Testis (tissue), 3 donors: ENCODE measurements around the gene MGAT4C. TPM values are rescaled to one million over a fixed set of nuclear protein-coding genes. Genes with fewer than 3 reads are reported as not detected.

ENCODE experiments used
- DNase-seq: peaks from one replicate; pipeline ENCODE4 v3.0.0-alpha.2; 2019
- H3K27ac ChIP-seq, 2 donors: fragments of 200-600 bp; sonication (generic); one replicate each; pipeline ENCODE4 v1.5.1; 2019
- H3K27me3 ChIP-seq: fragments of 200-600 bp; sonication (generic); one replicate; pipeline ENCODE4 v1.5.1; 2019
- H3K36me3 ChIP-seq: fragments of 200-600 bp; sonication (generic); one replicate; pipeline ENCODE4 v1.5.1; 2017; ENCODE audit warnings: low read depth; ENCODE audit errors: missing control alignments
- H3K4me1 ChIP-seq: fragments of 200-600 bp; sonication (generic); one replicate; pipeline ENCODE4 v1.5.1; 2019
- H3K4me3 ChIP-seq, 2 donors: fragments of 200-600 bp; sonication (generic); one replicate each; pipeline ENCODE4 v1.5.1; 2017 to 2019
- H3K9me3 ChIP-seq: fragments of 200-600 bp; sonication (generic); one replicate; pipeline ENCODE4 v1.5.1; 2017
- CTCF ChIP-seq, 3 experiments: fragments of 450-650 bp in 2 of 3; fragments of 200-600 bp in 1 of 3; sonication (generic) in 1 of 3; IDR thresholded peaks; one replicate each; pipeline ENCODE4 v1.5.1; 2016 to 2019; ENCODE audit warnings: antibody characterized with exemption in 3 of 3, mild to moderate bottlenecking in 2 of 3, moderate library complexity in 1 of 3
- POLR2A ChIP-seq: fragments of 450-650 bp; IDR thresholded peaks from one replicate; pipeline ENCODE4 v1.6.1; 2017; ENCODE audit warnings: antibody characterized with exemption, mild to moderate bottlenecking, moderate library complexity
- WGBS, 2 donors: methylation state at CpG; one replicate each; pipeline ENCODE4 v1.1.5; 2018; 5-methylcytosine and 5-hydroxymethylcytosine counted together
- intact Hi-C: fragments of 100-400 bp; cut with DNase I; formaldehyde crosslinking; loops from one replicate; pipeline ENCODE4 v1.15.1; 2023; ENCODE audit warnings: low total_unique reads
- polyA plus RNA-seq: library from polyadenylated mRNA; stranded (reverse); fragments of 350-450 nt; fragmentation: Illumina TruSeq; extraction: RNeasy Lipid Tissue Mini Kit (QIAGEN cat#74804); gene quantifications from one replicate; pipeline ENCODE4 v1.2.3, GENCODE V29; 2014; ENCODE audit warnings: low read depth, low replicate concordance; ENCODE audit not compliant: insufficient read depth
- total RNA-seq, 2 donors: library from RNA; depleted of rRNA; stranded (reverse); fragments of >200 nt; gene quantifications; one replicate each; pipeline ENCODE4 v1.2.3, GENCODE V29; 2016

MGAT4C gene
- total and polyA plus RNA-seq, 3 donors from 2014 or later, result 5.5 to 11.3 (median 7.4) TPM

GRCh38 chr12:86261578-86261977 is 5.4 kb upstream of the MGAT4C start:
- H3K9me3 ChIP-seq, result no peaks in the 10 kb centered on the region
- H3K27ac ChIP-seq, result no peak overlapping the region
- no peaks in the 10 kb centered on the region for H3K36me3 ChIP-seq
- no peaks in the 10 kb centered on the region for H3K27me3 ChIP-seq
- DNase-seq, result no peak
- intact Hi-C loops, result no loop called here
- H3K4me1 ChIP-seq, result no peaks in the 10 kb centered on the region
- H3K4me3 ChIP-seq, result no peak overlapping the region
- 94 to 100% methylated on average over 2 of the region's 2 CpGs for WGBS, 2 donors
- TF ChIP-seq POLR2A (no peak), CTCF (IDR thresholded peaks at IDR 0.05) (no peak)

- Histone ChIP-seq H3K27ac (no peak overlapping the region), H3K9me3 (no peaks in the 10 kb centered on the region), H3K27me3 (no peaks in the 10 kb centered on the region), H3K4me3 (no peak overlapping the region), H3K36me3 (no peaks in the 10 kb centered on the region), H3K4me1 (no peaks in the 10 kb centered on the region)
- intact Hi-C loops, result no loop called here
- 77 to 87% methylated on average over 1 of the region's 1 CpG for WGBS, 2 donors
- TF ChIP-seq CTCF (IDR thresholded peaks at IDR 0.05), result no peak
- no peak for TF ChIP-seq POLR2A
- DNase-seq, result no peak
Measured at GRCh38 chr12:86261142-86261541, 5.0 kb upstream of the MGAT4C start.

GRCh38 chr12:86260183-86260582 is 4.0 kb upstream of the MGAT4C start:
- H3K27ac ChIP-seq, result no peak overlapping the region
- no peaks in the 10 kb centered on the region for H3K9me3 ChIP-seq
- no peak overlapping the region for H3K4me3 ChIP-seq
- H3K27me3 ChIP-seq, result no peaks in the 10 kb centered on the region
- H3K4me1 ChIP-seq, result no peaks in the 10 kb centered on the region
- TF ChIP-seq POLR2A (no peak), CTCF (IDR thresholded peaks at IDR 0.05) (no peak)
- intact Hi-C loops, result no loop called here
- DNase-seq, result no peak
- 51 to 68% methylated on average over 2 of the region's 2 CpGs for WGBS, 2 donors
- no peaks in the 10 kb centered on the region for H3K36me3 ChIP-seq

- WGBS, 2 donors, result 88 to 94% methylated on average over 2 of the region's 2 CpGs
- Histone ChIP-seq H3K27ac (no peak overlapping the region), H3K4me1 (no peaks in the 10 kb centered on the region), H3K27me3 (no peaks in the 10 kb centered on the region), H3K36me3 (no peaks in the 10 kb centered on the region), H3K9me3 (no peaks in the 10 kb centered on the region), H3K4me3 (no peak overlapping the region)
- DNase-seq, result no peak
- TF ChIP-seq POLR2A (no peak), CTCF (IDR thresholded peaks at IDR 0.05) (no peak)
- intact Hi-C loops, result no loop called here
Measured at GRCh38 chr12:86257134-86257533, 943 bp upstream of the MGAT4C start.

- no peak overlapping the region for H3K27ac ChIP-seq
- WGBS, 2 donors, result 62 to 66% methylated on average over 4 of the region's 4 CpGs
Measured at GRCh38 chr12:86254399-86255107, 1.6 kb downstream of the MGAT4C start.

More at GRCh38 chr12:86254399-86255107, 1.6 kb downstream of the MGAT4C start:
- TF ChIP-seq POLR2A, result no peak
- no peak for TF ChIP-seq CTCF (IDR thresholded peaks at IDR 0.05)
- Histone ChIP-seq H3K4me1 (no peaks in the 10 kb centered on the region), H3K9me3 (no peaks in the 10 kb centered on the region), H3K4me3 (no peak overlapping the region), H3K27me3 (no peaks in the 10 kb centered on the region), H3K36me3 (no peaks in the 10 kb centered on the region)
- no peak for DNase-seq
- intact Hi-C loops, result no loop called here
